Glomerular endothelial cell (primary cell): ENCODE measurements around the gene NDEL1. TPM values are rescaled to one million over a fixed set of nuclear protein-coding genes. Genes with fewer than 3 reads are reported as not detected.

Experiments
- DNase-seq: peaks from one replicate; pipeline ENCODE4 v3.0.0-alpha.2; 2011; ENCODE audit warnings: low read depth, low spot score; ENCODE audit errors: extremely low read depth
- total RNA-seq: library from RNA; depleted of rRNA; stranded (reverse); fragments of >200 nt; gene quantifications from 2 replicates; pipeline ENCODE4 v1.2.3, GENCODE V29; 2015

Gene NDEL1
- total RNA-seq, 1 donor from 2014 or later: 64.2 TPM

- no peak for DNase-seq
Observed at GRCh38 chr17:8476741-8477140, 41.1 kb downstream of the NDEL1 start.

GRCh38 chr17:8477171-8477570 is 41.5 kb downstream of the NDEL1 start:
- no peak for DNase-seq

GRCh38 chr17:8477715-8478441 is 42.2 kb downstream of the NDEL1 start:
- DNase-seq: no peak

- DNase-seq: no peak
Observed at GRCh38 chr17:8479431-8479947, 43.8 kb downstream of the NDEL1 start.

- DNase-seq: no peak
Observed at GRCh38 chr17:8480011-8480976, 44.6 kb downstream of the NDEL1 start.

- no peak for DNase-seq
Observed at GRCh38 chr17:8481089-8481488, 45.4 kb downstream of the NDEL1 start.

- DNase-seq: no peak
Observed at GRCh38 chr17:8481703-8482102, 46.0 kb downstream of the NDEL1 start.

GRCh38 chr17:8482546-8482945 is 46.9 kb downstream of the NDEL1 start:
- no peak for DNase-seq

GRCh38 chr17:8484465-8484864 is 48.8 kb downstream of the NDEL1 start:
- no peak for DNase-seq

- DNase-seq: no peak
Observed at GRCh38 chr17:8485491-8485890, 49.8 kb downstream of the NDEL1 start.

GRCh38 chr17:8487130-8487645 is 51.5 kb downstream of the NDEL1 start:
- no peak for DNase-seq

GRCh38 chr17:8487743-8488142 is 52.1 kb downstream of the NDEL1 start:
- no peak for DNase-seq

- DNase-seq: no peak
Observed at GRCh38 chr17:8488491-8488890, 52.8 kb downstream of the NDEL1 start.

- peak; percentile 16 for DNase-seq
Observed at GRCh38 chr17:8488901-8489300, 53.2 kb downstream of the NDEL1 start.

- no peak for DNase-seq
Observed at GRCh38 chr17:8489841-8490240, 54.2 kb downstream of the NDEL1 start.

GRCh38 chr17:8490256-8491023 is 54.8 kb downstream of the NDEL1 start:
- no peak for DNase-seq

GRCh38 chr17:8492121-8492520 is 56.4 kb downstream of the NDEL1 start:
- no peak for DNase-seq

GRCh38 chr17:8494021-8494420 is 58.3 kb downstream of the NDEL1 start:
- no peak for DNase-seq

- no peak for DNase-seq
Observed at GRCh38 chr17:8494506-8495111, 58.9 kb downstream of the NDEL1 start.

- DNase-seq: no peak
Observed at GRCh38 chr17:8496081-8496480, 60.4 kb downstream of the NDEL1 start.
